ENCODE measurements around the gene NTMT1. TPM values are rescaled to one million over a fixed set of nuclear protein-coding genes. Genes with fewer than 3 reads are reported as not detected.
A peak's percentile ranks its signal among the peaks of the same experiment; 100 is the strongest.

NTMT1 gene
- total RNA-seq, 1 donor from 2014 or later = 45.7 TPM

- Mint-ChIP-seq H3K4me3 (ENCODE audit: unreplicated experiment) (no peak overlapping the region), H3K27me3 (ENCODE audit: unreplicated experiment) (no peaks in the 10 kb centered on the region), H3K4me1 (ENCODE audit: unreplicated experiment) (peaks cover 27% of the 10 kb centered on the region), H3K36me3 (ENCODE audit: unreplicated experiment) (no peaks in the 10 kb centered on the region), H3K27ac (ENCODE audit: unreplicated experiment) (peak overlapping the region; percentile 59), H3K9me3 (ENCODE audit: unreplicated experiment) (no peaks in the 10 kb centered on the region)
- DNase-seq (ENCODE audit: extremely low spot score, unreplicated experiment) = no peak
- no peak for TF ChIP-seq CTCF (IDR thresholded peaks at IDR 0.05)
These were observed 2.6 kb upstream of the NTMT1 start for GRCh38 chr9:129623331-129623730.

- peak; percentile 90 for DNase-seq (ENCODE audit: extremely low spot score, unreplicated experiment)
- peak overlapping the region; percentile 59 for H3K4me3 Mint-ChIP-seq (ENCODE audit: unreplicated experiment)
- no peaks in the 10 kb centered on the region for H3K9me3 Mint-ChIP-seq (ENCODE audit: unreplicated experiment)
- TF ChIP-seq CTCF (IDR thresholded peaks at IDR 0.05) = peak; percentile 83
- peak overlapping the region; percentile 32 for H3K27ac Mint-ChIP-seq (ENCODE audit: unreplicated experiment)
- H3K4me1 Mint-ChIP-seq (ENCODE audit: unreplicated experiment) = peaks cover 36% of the 10 kb centered on the region
- no peaks in the 10 kb centered on the region for H3K27me3 Mint-ChIP-seq (ENCODE audit: unreplicated experiment)
- H3K36me3 Mint-ChIP-seq (ENCODE audit: unreplicated experiment) = no peaks in the 10 kb centered on the region
These were observed 1.7 kb upstream of the NTMT1 start for GRCh38 chr9:129624168-129624759.

GRCh38 chr9:129624947-129625346 lies 1.0 kb upstream of the NTMT1 start:
- no peaks in the 10 kb centered on the region for H3K9me3 Mint-ChIP-seq (ENCODE audit: unreplicated experiment)
- no peak for TF ChIP-seq CTCF (IDR thresholded peaks at IDR 0.05)
- H3K4me3 Mint-ChIP-seq (ENCODE audit: unreplicated experiment) = peak overlapping the region; percentile 53
- H3K4me1 Mint-ChIP-seq (ENCODE audit: unreplicated experiment) = peaks cover 41% of the 10 kb centered on the region
- no peaks in the 10 kb centered on the region for H3K27me3 Mint-ChIP-seq (ENCODE audit: unreplicated experiment)
- no peak for DNase-seq (ENCODE audit: extremely low spot score, unreplicated experiment)
- no peak overlapping the region for H3K27ac Mint-ChIP-seq (ENCODE audit: unreplicated experiment)
- H3K36me3 Mint-ChIP-seq (ENCODE audit: unreplicated experiment) = peaks cover 3% of the 10 kb centered on the region

- DNase-seq (ENCODE audit: extremely low spot score, unreplicated experiment) = no peak
- Mint-ChIP-seq H3K9me3 (ENCODE audit: unreplicated experiment) (no peaks in the 10 kb centered on the region), H3K36me3 (ENCODE audit: unreplicated experiment) (peaks cover 3% of the 10 kb centered on the region), H3K27me3 (ENCODE audit: unreplicated experiment) (no peaks in the 10 kb centered on the region), H3K27ac (ENCODE audit: unreplicated experiment) (peak overlapping the region; percentile 94), H3K4me3 (ENCODE audit: unreplicated experiment) (peak overlapping the region; percentile 92), H3K4me1 (ENCODE audit: unreplicated experiment) (peaks cover 59% of the 10 kb centered on the region)
- no peak for TF ChIP-seq CTCF (IDR thresholded peaks at IDR 0.05)
These were observed 792 bp downstream of the NTMT1 start for GRCh38 chr9:129626625-129627284.

GRCh38 chr9:129627556-129628440 lies 1.8 kb downstream of the NTMT1 start:
- peaks cover 67% of the 10 kb centered on the region for H3K4me1 Mint-ChIP-seq (ENCODE audit: unreplicated experiment)
- no peak for TF ChIP-seq CTCF (IDR thresholded peaks at IDR 0.05)
- peak overlapping the region; percentile 92 for H3K4me3 Mint-ChIP-seq (ENCODE audit: unreplicated experiment)
- no peaks in the 10 kb centered on the region for H3K27me3 Mint-ChIP-seq (ENCODE audit: unreplicated experiment)
- DNase-seq (ENCODE audit: extremely low spot score, unreplicated experiment) = no peak
- peaks cover 5% of the 10 kb centered on the region for H3K36me3 Mint-ChIP-seq (ENCODE audit: unreplicated experiment)
- H3K9me3 Mint-ChIP-seq (ENCODE audit: unreplicated experiment) = no peaks in the 10 kb centered on the region
- peak overlapping the region; percentile 94 for H3K27ac Mint-ChIP-seq (ENCODE audit: unreplicated experiment)
